Prostate gland (tissue), 2 donors: ENCODE measurements around the gene DLK1.

Experiments used
- POLR2A ChIP-seq: fragments of 450-650 bp; IDR thresholded peaks from one replicate; pipeline ENCODE4 v1.6.1; 2016; ENCODE audit warnings: antibody characterized with exemption, mild to moderate bottlenecking
- TF ChIP-seq, protein P1 (sequence below), 4 experiments: fragments of 200-600 bp in 2 of 4; fragments of 450-650 bp in 2 of 4; sonication (generic) in 2 of 4; IDR thresholded peaks; 1 replicate in 3 of 4; 2 replicates in 1 of 4; pipeline ENCODE4 v1.5.1; 2016 to 2019; ENCODE audit warnings: antibody characterized with exemption in 4 of 4, mild to moderate bottlenecking in 2 of 4, moderate library complexity in 2 of 4

DNA sequence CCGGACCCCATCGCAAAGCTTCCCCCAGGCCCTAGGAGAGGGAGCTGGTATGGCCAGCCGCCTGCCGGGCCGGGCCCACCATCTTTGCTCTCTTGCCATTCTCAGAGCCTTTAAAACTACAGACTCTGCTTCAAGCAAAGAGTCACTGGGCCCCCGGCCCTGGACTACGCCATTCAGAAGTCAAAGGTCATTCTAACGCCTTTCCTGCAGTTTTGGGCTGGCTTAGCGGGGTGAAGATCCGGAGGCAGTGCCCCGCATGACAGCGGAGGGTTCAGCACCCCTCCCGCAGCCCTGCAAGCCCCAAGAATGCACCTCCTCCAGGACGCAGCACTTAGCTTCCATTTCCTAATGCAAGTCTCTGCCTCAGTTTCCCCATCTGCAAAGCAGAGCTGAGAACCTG lies 61.0 kb downstream of the DLK1 start:
- TF ChIP-seq, protein P1, sequence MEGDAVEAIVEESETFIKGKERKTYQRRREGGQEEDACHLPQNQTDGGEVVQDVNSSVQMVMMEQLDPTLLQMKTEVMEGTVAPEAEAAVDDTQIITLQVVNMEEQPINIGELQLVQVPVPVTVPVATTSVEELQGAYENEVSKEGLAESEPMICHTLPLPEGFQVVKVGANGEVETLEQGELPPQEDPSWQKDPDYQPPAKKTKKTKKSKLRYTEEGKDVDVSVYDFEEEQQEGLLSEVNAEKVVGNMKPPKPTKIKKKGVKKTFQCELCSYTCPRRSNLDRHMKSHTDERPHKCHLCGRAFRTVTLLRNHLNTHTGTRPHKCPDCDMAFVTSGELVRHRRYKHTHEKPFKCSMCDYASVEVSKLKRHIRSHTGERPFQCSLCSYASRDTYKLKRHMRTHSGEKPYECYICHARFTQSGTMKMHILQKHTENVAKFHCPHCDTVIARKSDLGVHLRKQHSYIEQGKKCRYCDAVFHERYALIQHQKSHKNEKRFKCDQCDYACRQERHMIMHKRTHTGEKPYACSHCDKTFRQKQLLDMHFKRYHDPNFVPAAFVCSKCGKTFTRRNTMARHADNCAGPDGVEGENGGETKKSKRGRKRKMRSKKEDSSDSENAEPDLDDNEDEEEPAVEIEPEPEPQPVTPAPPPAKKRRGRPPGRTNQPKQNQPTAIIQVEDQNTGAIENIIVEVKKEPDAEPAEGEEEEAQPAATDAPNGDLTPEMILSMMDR (IDR thresholded peaks at IDR 0.05), result no peak
- no peak for TF ChIP-seq POLR2A
